HG02973 (cell line): Measurements from ENCODE around the gene NOL3.
A peak's percentile ranks its signal among the peaks of the same experiment; 100 is the strongest.

Experiments used
- ATAC-seq: cut with Tn5 transposase; IDR thresholded peaks from one replicate; pipeline ENCODE4 v1.9.1; 2021; ENCODE audit warnings: moderate library complexity; ENCODE audit not compliant: unreplicated experiment

NOL3 gene

DNA sequence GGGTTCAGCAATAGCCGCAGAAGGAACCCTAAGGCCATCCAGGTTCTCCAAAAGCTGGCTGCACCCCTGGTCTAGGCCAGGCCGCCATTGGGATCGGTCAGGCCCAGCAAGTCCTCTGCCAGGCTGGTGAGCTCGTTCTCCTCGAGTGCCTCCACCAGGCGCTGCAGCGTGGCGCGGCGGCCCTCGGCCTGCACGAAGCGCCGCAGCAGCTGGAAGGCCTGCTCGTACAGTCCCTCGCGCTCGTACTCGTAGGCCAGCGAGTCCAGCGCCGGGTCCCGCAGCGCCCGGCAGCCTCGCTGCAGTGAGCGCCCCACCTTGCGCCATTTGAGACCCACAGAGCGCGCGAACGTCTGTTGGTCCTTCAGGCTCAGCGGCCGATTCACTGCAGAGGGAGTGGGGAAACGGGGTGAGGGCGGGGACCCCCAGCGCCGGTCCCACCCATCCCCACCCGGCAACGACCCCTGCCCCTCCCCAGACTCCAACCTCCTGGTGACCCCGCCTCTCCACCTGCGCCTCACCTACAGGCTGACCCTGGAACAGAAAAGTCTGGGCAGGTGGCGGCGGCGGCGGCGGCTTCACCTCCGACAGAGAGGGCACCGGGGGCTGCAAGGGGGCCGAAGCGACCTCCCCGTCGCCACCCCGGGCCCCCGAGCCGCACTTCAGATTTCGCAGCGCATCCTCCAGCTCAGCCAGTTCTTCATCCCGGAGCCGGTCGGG, 15.6 kb upstream of the NOL3 start:
- ATAC-seq, result no peak

DNA sequence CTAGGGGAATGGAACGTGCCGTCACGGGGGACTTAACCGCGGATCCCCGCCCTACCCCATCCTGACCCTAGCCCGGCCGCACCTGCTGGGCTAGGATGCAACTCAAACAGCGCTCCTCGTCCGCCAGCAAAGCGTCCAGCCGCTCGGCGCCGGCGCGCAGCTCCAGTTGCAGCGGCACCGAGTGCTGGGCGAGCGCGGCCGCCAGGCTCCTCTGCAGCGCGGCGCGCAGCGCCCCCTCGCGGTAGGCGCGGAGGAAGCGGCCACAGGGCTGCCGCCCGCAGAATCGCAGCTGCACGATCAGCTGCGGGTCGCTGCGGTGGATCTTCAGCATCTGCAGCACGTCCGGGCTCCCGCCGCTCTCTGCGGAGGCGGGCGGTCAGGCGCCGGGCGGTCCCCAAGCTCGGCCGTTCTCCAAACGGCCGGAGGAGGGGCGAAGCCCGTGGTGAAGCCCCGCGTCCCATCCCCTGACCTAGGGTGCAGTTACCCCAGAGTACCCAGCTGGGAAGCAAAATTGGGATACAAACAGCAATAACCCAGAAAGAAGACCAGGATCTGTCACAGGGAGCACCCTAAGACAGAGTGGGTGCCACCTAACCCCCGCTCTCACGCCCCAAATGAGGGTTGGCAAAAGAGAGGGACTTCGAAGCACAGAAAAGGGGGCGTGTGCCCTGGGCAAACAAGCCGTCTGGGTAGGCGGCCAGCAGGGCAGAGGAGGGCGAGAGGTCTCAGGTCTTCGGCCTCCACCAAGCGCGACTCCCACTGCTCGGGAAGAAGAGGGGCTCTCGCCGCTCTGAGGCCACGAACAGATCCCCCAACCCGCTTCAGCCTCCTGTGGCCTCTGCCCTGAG, 14.8 kb upstream of the NOL3 start:
- no peak for ATAC-seq

- ATAC-seq, result no peak
Observed at GRCh38 chr16:67156143-67156844, 14.0 kb upstream of the NOL3 start.

DNA sequence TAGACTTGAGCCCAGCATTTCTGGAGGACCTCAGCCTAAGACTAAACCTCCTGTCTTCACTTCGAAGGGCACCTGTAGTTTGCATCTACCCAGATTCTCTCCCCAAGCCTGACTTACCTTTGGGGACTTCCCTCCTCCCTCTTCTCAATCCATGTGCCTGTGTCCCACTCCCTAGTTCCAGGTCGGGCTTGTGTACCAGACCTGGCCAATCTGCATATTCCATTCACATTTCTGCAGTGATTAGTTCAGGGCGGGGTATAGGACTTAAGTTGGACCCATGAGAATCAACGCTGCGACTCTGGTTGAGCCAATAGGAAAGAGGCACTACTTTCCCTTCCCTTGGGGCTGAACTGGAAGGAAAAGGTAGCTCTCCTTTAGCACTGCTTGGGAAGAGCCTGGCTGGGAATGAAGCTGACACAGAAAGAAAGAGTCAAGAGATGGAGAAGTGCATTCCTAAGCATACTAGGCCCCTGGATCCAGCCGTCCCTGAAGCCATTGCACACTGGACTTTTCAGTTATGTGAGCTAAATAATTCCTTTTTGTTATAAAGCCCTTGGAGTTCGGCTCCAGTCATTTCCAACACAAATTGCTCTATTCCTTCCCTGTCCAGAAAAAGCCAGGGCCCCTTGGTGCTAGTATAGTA, 13.1 kb upstream of the NOL3 start:
- no peak for ATAC-seq

GRCh38 chr16:67157892-67158635, 12.3 kb upstream of the NOL3 start:
- no peak for ATAC-seq

- ATAC-seq, result peak; percentile 34
Observed at GRCh38 chr16:67158637-67159600, 11.4 kb upstream of the NOL3 start.

DNA sequence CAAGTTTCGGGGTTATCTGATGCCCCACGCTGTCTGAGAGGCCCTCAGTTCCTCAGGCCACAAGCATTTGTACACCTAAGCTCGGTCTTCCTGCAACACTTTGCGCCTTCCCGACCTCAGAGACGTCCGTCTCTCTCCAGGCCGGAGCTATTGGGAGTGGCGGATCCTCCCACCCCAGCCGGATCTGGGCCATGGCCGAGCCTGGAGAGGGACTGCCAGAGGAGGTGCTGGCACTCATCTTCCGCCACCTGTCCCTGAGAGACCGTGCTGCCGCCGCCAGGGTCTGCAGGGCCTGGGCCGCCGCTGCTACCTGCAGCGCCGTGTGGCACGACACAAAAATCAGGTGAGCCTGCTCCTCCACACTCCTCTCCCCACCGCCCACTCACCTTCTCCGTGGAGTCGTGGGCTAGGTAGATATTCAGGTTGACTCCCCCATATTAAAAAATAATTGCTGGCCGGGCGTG, 8.7 kb upstream of the NOL3 start:
- ATAC-seq, result no peak

DNA sequence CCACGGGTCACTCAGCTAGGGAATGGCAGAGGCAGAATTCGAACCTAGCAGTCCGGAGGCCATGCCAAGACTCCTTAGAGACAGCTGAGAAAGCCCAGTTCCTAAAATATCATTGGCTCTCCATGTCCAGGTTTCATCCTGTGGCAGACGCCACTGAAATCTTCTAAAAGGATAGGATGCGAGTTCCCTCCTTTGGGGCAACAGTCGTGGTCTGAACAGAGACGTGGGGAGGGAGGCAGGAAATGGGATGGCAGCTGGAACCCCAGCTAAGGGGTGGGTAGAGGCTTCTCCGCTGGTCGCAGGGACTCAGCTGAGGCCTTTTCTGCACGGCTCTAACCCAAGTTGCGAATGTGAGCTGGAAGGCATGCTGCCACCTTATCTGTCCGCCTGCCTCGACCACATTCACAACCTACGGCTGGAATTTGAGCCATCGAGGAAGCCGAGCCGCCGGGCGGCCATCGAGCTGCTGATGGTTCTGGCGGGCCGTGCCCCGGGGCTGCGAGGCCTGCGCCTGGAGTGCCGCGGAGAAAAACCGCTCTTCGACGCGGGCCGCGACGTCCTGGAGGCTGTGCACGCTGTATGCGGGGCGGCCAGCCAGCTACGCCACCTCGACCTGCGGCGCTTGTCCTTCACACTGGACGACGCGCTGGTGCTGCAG, 7.7 kb upstream of the NOL3 start:
- no peak for ATAC-seq

GRCh38 chr16:67163164-67163998, 7.0 kb upstream of the NOL3 start:
- no peak for ATAC-seq

DNA sequence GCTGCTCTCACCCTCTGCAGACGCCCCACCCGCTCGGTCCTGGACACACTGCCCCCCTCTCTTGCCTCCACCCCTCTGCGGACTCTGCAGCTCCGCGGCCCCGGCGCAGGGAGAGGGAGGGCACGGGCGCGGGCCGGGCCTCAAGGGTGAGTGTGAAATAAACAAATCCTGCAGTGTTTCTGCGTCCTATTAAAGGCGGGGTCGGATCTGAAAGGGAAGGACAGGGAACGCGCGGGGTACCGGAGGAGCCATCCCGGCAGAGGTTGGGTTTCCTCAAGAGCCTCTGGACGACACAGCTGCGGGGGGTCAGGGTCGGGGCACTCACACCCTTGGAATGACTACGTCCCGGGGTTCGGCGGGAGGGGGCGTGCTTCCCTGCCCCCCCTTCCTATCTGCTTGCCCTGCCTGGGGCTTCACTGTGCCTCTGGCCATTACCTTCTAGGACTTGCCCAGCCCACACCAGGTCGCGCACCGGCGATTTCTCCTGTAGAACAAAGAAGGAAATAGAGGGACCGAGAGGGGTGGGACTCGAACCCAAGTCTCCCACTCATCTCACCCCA, 6.3 kb upstream of the NOL3 start:
- no peak for ATAC-seq

GRCh38 chr16:67164599-67165061, 5.7 kb upstream of the NOL3 start, which contains the start of gene HSF4:
Gene HSF4, plus strand, starts transcription at chr16:67164745. Its CDS starts 67 bp downstream, at chr16:67164812.
- no peak for ATAC-seq

- no peak for ATAC-seq
Observed at GRCh38 chr16:67165121-67166078, 4.9 kb upstream of the NOL3 start.

DNA sequence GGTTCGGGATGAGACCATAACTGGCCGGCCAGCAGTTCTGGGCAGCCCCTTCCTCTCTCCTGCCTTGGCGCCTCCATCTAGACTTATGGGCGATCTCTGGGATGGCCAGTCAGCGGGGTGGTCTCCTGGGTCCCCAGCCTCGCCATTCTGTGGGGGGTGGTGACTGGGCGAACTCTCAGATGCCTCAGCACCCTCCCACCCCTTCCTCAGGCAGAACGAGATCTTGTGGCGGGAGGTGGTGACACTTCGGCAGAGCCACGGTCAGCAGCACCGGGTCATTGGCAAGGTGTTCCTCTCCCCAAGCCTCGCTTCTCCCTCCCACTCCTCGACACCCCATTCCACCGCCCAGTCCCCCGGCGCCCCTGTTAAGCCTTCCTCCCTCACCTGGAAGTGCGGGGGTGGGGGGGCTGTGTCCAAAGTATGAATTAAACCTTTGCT, 4.2 kb upstream of the NOL3 start:
- no peak for ATAC-seq

DNA sequence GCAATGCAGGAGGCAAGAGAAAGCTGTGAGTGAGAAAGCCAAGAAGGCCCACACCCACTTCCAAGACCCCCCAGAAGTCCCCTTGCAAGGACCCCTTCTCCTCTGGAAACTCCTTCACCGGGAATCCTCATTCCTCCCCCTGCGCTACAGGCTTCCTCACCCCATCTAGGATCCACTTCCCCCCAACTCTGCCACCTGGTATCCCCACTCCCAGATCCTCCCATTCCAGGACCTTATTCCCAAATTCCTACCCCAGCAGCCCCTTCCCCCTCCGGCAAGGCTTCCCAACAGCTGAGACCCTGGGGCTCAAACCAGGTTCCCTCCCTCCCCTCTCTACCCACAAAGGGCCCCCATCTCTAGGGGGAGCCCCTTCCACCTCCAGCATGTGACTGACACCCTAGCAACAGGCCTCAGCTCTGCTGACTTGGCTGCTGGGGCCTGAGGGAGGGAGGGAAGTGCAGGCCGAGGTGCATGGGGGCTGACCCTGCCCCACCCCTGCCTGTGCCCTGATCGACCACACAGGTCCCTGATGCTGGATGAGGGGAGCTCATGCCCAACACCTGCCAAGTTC, 3.7 kb upstream of the NOL3 start:
- no peak for ATAC-seq

DNA sequence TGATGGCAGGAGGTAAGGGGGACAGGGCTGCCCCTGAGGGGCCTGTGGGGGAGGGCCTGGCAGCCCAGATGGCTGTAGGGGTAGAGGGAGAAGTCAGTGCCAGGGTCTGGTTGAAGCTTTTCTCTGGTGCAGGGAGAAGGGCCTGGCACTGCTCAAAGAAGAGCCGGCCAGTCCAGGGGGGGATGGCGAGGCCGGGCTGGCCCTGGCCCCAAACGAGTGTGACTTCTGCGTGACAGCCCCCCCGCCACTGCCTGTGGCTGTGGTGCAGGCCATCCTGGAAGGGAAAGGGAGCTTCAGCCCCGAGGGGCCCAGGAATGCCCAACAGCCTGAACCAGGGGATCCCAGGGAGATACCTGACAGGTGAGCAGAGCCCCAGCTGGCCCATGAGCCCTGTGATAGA, 2.8 kb upstream of the NOL3 start:
- ATAC-seq, result no peak

DNA sequence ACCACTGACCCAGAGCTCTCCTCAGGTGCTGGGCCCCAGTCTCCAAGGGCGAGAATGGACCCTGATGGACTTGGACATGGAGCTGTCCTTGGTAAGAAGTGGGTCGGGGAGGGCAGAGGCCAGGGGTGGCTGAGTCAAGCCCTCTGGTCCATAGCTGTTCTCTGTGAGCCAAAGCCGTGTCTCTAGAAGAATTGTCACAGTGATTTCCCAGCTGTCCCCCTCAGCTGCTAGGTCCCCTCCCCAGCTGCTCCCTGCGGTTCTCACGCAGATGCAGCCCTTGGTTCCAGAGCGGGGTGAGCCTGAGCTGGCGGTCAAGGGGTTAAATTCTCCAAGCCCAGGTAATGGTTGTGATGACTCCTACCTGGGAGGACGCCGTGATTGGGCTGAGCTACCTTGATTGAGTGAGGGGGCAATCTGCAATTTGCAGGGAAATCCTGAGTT, 1.3 kb upstream of the NOL3 start:
- no peak for ATAC-seq
